Esophagus squamous epithelium (tissue), 5 donors: ENCODE results near the gene GALC. TPM values are rescaled to one million over a fixed set of nuclear protein-coding genes. Genes with fewer than 3 reads are reported as not detected.
A peak's percentile ranks its signal among the peaks of the same experiment; 100 is the strongest.

ENCODE experiments used
- DNase-seq: peaks from one replicate; lab custom pipeline; 2025; lab: John Stamatoyannopoulos, UW
- H3K27ac ChIP-seq, 4 donors: fragments of 200-600 bp; sonication (generic); one replicate each; pipeline ENCODE4 v1.5.1; 2016 to 2019; ENCODE audit warnings: mild to moderate bottlenecking in 1 of 4
- H3K27me3 ChIP-seq, 4 donors: fragments of 200-600 bp; sonication (generic); 1 replicate in 3 of 4; 2 replicates in 1 of 4; pipeline versions ENCODE4 v1.5.1 to v1.6.0; 2017 to 2021; ENCODE audit warnings: antibody characterized with exemption in 1 of 4
- H3K36me3 ChIP-seq, 3 donors: fragments of 200-600 bp; sonication (generic); one replicate each; pipeline ENCODE4 v1.5.1; 2016 to 2019
- H3K4me1 ChIP-seq, 3 donors: fragments of 200-600 bp; sonication (generic); one replicate each; pipeline ENCODE4 v1.5.1; 2017 to 2019
- H3K4me3 ChIP-seq, 4 donors: fragments of 200-600 bp; sonication (generic); 1 replicate in 3 of 4; 2 replicates in 1 of 4; pipeline ENCODE4 v1.5.1; 2016 to 2019; ENCODE audit warnings: mild to moderate bottlenecking in 2 of 4, moderate library complexity in 1 of 4
- H3K9me3 ChIP-seq, 3 donors: fragments of 200-600 bp; sonication (generic); one replicate each; pipeline ENCODE4 v1.5.1; 2016 to 2019
- CTCF ChIP-seq, 6 experiments: fragments of 450-650 bp in 4 of 6; fragments of 200-600 bp in 2 of 6; sonication (generic) in 2 of 6; IDR thresholded peaks; one replicate each; pipeline ENCODE4 v1.5.1; 2016 to 2019; ENCODE audit warnings: antibody characterized with exemption in 6 of 6, mild to moderate bottlenecking in 4 of 6, moderate library complexity in 4 of 6
- POLR2A ChIP-seq, 4 donors: fragments of 450-650 bp; IDR thresholded peaks; one replicate each; pipeline ENCODE4 v1.6.1; 2017; ENCODE audit warnings: antibody characterized with exemption in 4 of 4, mild to moderate bottlenecking in 4 of 4, moderate library complexity in 3 of 4
- WGBS, 2 donors: methylation state at CpG; one replicate each; pipeline ENCODE4 v1.1.5; 2018; 5-methylcytosine and 5-hydroxymethylcytosine counted together
- intact Hi-C: fragments of 100-400 bp; cut with DNase I; formaldehyde crosslinking; loops from one replicate; pipeline ENCODE4 v1.15.0; 2022
- total RNA-seq, 4 donors: library from RNA; depleted of rRNA; stranded (reverse); fragments of >200 nt; gene quantifications; one replicate each; pipeline ENCODE4 v1.1.0, GENCODE V29; 2016
- donor health status: DM: yes; HTN: yes; CAD: no.

The GALC gene
- 10 to 100 TPM in 2 of 4 donors, 1 to 10 TPM in 2; 3.4 to 15.8 (median 10.8) TPM for total RNA-seq

DNA sequence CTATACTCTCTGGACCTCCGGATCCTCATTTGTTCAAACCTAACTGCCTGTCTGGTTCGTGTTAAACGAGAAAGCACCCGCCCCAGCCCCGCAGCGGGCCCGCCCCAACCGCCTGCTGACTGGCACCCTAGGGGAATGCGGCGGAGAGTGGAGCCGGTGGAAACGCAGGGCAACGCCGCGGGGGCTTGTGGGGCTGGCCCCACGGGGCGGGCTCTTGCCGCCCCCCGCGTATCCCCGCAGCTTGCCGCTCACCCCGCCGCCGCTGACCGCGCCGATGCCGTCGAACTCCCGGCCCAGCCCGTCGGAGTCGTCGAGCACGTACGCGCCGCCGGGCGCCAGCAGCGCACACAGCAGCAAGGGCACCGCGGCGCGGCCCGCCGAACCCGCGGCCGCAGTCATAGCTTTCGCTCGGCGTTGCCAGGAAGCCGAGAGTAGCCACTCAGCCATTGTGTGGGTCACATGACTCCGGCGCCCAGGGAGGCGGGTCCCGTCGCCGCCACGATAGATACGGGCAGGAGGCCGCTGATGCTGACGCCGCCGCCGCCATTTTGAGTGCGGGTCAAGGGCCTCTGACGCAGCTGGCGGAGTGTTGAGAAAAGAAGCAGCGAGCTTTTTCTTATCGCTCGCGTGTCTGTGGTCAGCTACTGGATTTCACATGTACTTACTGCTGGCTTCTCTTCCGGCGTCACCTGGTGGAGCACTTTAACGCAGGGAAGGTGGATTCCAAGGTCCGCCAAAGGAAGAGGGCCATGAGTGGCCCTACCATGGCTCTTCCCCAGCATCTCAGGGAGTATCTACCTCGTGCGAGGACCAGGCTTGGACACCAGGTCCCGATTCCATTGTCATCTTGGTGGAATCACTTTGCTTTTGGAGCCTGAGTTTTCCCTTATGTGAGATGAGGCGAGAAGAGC is at the start of gene GALC:
Gene GALC, minus strand, starts transcription at position 465 of the 911 bp plus-strand sequence. Its CDS starts 18 bp downstream, at position 447.
- Histone ChIP-seq H3K27ac (peak within 1 kb of the TSS; percentile 86 to 96 (median 92)), H3K4me3 (peak within 1 kb of the TSS; percentile 66 to 89 (median 78)), H3K4me1 (peaks cover 0 to 37% (median 10%) of the 10 kb centered on the region in 3 donors), H3K27me3 (no peaks in the 10 kb centered on the region), H3K9me3 (no peaks in the 10 kb centered on the region), H3K36me3 (no peaks in the 10 kb centered on the region)
- 0 to 21% methylated on average over 3 to 4 of the region's 83 CpGs for WGBS, 2 donors
- intact Hi-C loops: no loop called here
- TF ChIP-seq POLR2A (IDR thresholded peaks at IDR 0.05): peak in 3 of 4 donors; percentile 9 to 75 (median 27)
- TF ChIP-seq CTCF (IDR thresholded peaks at IDR 0.05): no peak
- peak; percentile 79 for DNase-seq

DNA sequence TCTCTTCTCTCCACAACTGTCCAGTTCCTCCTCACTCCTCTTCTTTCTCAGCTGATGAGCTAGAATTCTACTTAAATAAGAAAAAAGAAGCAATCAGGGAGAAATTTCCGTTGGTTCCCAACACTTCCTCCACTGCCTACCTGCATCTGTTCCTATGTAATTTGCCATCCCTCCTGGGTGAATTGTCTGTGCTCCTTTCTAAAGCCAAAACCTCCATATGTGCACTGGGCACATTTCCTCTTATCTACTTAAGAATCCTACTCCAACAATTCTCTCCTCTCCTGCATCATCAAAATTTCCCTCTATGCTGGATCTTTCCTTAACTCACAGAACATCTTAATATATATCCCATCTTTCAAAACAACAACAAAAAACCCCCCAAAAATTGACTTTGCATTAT is 47.2 kb upstream of the GALC start:
- H3K27ac ChIP-seq: no peak overlapping the region
- TF ChIP-seq POLR2A (IDR thresholded peaks at IDR 0.05) (no peak), CTCF (IDR thresholded peaks at IDR 0.05) (no peak)
- no peaks in the 10 kb centered on the region for H3K36me3 ChIP-seq
- intact Hi-C loops: no loop called here
- 57 to 65% methylated on average over 1 of the region's 1 CpG for WGBS, 2 donors
- H3K27me3 ChIP-seq: peaks cover 0 to 8% (median 0%) of the 10 kb centered on the region in 4 donors
- H3K4me3 ChIP-seq: no peak overlapping the region
- H3K4me1 ChIP-seq: no peaks in the 10 kb centered on the region
- DNase-seq: no peak
- no peaks in the 10 kb centered on the region for H3K9me3 ChIP-seq

GRCh38 chr14:88039197-88039596 is 46.2 kb upstream of the GALC start:
- WGBS, 2 donors: 67 to 70% methylated on average over 3 of the region's 3 CpGs
- no peaks in the 10 kb centered on the region for H3K9me3 ChIP-seq
- no peak overlapping the region for H3K4me3 ChIP-seq
- no peaks in the 10 kb centered on the region for H3K4me1 ChIP-seq
- intact Hi-C loops: no loop called here
- no peaks in the 10 kb centered on the region for H3K36me3 ChIP-seq
- H3K27me3 ChIP-seq: peaks cover 0 to 8% (median 0%) of the 10 kb centered on the region in 4 donors
- no peak for DNase-seq
- TF ChIP-seq POLR2A (IDR thresholded peaks at IDR 0.05) (no peak), CTCF (IDR thresholded peaks at IDR 0.05) (no peak)
- H3K27ac ChIP-seq: no peak overlapping the region

- Histone ChIP-seq H3K4me3 (no peak overlapping the region), H3K4me1 (no peaks in the 10 kb centered on the region), H3K9me3 (no peaks in the 10 kb centered on the region), H3K27me3 (peaks cover 0 to 12% (median 0%) of the 10 kb centered on the region in 4 donors), H3K36me3 (no peaks in the 10 kb centered on the region), H3K27ac (no peak overlapping the region)
- intact Hi-C loops: no loop called here
- TF ChIP-seq POLR2A (IDR thresholded peaks at IDR 0.05) (no peak), CTCF (IDR thresholded peaks at IDR 0.05) (no peak)
- 71 to 86% methylated on average over 1 of the region's 1 CpG for WGBS, 2 donors
- no peak for DNase-seq
These were observed 44.3 kb upstream of the GALC start for GRCh38 chr14:88037325-88037724.

GRCh38 chr14:88036422-88036821 is 43.4 kb upstream of the GALC start:
- intact Hi-C loops: no loop called here
- WGBS, 2 donors: 56 to 80% methylated on average over 2 of the region's 2 CpGs

More at GRCh38 chr14:88036422-88036821, 43.4 kb upstream of the GALC start:
- Histone ChIP-seq H3K4me1 (no peaks in the 10 kb centered on the region), H3K9me3 (no peaks in the 10 kb centered on the region), H3K36me3 (no peaks in the 10 kb centered on the region), H3K27ac (no peak overlapping the region), H3K4me3 (no peak overlapping the region), H3K27me3 (peaks cover 0 to 14% (median 0%) of the 10 kb centered on the region in 4 donors)
- TF ChIP-seq CTCF (IDR thresholded peaks at IDR 0.05) (no peak), POLR2A (IDR thresholded peaks at IDR 0.05) (no peak)
- no peak for DNase-seq
